Activated naive CD4-positive, alpha-beta T cell treated with anti-CD3 and anti-CD28 coated beads, Interleukin-2, amount 50 U/mL, for 24 hours (primary cell): Measurements from ENCODE around the gene CNPY4.
"Not testable (repeated sequence)": the region's sequence is repeated elsewhere in the genome, so short reads cannot be mapped to it uniquely, and the experiment has no call there.

Source experiments
- H3K27ac Mint-ChIP-seq: one replicate; pipeline ENCODE4 v1.8.0; 2021; ENCODE audit warnings: mild to moderate bottlenecking, mixed read lengths
- H3K27me3 Mint-ChIP-seq: one replicate; pipeline ENCODE4 v1.8.0; 2021; ENCODE audit warnings: mixed read lengths
- H3K36me3 Mint-ChIP-seq: one replicate; pipeline ENCODE4 v1.8.0; 2021; ENCODE audit warnings: mixed read lengths
- H3K4me1 Mint-ChIP-seq: one replicate; pipeline ENCODE4 v1.8.0; 2021; ENCODE audit warnings: mixed read lengths
- H3K4me3 Mint-ChIP-seq: one replicate; pipeline ENCODE4 v1.8.0; 2021; ENCODE audit warnings: mild to moderate bottlenecking, mixed read lengths
- H3K9me3 Mint-ChIP-seq: one replicate; pipeline ENCODE4 v1.8.0; 2021; ENCODE audit warnings: mixed read lengths

Gene CNPY4

DNA sequence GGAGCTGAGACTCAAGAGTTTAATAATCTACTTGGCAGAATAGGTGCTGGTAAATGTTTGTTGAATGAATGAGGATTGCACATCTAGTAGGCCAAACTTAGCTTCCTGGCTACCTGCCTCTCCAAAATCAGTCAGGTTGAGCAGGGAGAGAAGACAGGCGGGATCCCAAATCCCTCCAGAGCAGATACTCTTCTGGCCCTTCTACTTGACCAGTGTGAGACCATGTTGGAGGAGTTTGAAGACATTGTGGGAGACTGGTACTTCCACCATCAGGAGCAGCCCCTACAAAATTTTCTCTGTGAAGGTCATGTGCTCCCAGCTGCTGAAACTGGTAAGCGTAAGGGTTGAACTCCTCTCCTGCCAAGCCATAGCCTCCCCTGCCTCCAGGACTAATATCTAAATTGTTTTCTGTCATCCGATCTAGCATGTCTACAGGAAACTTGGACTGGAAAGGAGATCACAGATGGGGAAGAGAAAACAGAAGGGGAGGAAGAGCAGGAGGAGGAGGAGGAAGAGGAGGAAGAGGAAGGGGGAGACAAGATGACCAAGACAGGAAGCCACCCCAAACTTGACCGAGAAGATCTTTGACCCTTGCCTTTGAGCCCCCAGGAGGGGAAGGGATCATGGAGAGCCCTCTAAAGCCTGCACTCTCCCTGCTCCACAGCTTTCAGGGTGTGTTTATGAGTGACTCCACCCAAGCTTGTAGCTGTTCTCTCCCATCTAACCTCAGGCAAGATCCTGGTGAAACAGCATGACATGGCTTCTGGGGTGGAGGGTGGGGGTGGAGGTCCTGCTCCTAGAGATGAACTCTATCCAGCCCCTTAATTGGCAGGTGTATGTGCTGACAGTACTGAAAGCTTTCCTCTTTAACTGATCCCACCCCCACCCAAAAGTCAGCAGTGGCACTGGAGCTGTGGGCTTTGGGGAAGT, 5.1 kb downstream of the CNPY4 start:
- Mint-ChIP-seq H3K9me3 (no peaks in the 10 kb centered on the region), H3K4me3 (peak overlapping the region; percentile 98), H3K27ac (peak overlapping the region; percentile 46), H3K36me3 (peaks cover 2% of the 10 kb centered on the region), H3K27me3 (no peaks in the 10 kb centered on the region), H3K4me1 (peaks cover 37% of the 10 kb centered on the region)

DNA sequence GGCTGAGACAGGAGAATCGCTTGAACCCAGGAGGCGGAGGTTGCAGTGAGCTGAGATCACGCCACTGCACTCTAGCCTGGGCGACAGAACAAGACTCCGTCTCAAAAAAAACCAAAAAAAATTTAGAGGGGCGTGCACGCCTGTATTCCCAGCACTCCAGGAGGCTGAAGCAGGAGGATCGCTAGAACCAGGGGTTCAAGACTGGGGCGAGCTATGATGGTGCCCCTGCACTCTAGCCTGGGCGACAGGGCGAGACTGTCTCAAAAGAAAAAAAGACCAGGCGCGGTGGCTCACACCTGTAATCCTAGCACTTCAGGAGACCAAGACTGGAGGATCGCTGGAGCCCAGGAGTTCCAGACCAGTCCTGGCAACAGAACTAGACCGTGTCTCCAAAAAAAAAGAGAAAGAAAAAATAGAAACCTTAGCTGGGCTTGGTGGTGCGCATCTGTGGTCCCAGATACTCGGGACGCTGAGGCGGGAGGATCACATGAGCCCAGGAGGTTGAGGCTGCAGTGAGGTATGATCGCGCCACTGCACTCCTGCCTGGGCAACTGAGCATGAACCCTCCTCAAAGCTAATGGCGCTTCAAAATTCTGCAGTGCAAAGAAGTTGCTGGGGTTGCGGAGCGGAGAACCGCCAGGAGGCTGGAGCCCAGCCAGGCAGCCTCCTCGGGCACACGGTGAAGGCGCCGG, 7.0 kb downstream of the CNPY4 start:
- H3K27ac Mint-ChIP-seq, result peak overlapping the region; percentile 98
- peaks cover 2% of the 10 kb centered on the region for H3K36me3 Mint-ChIP-seq
- peaks cover 33% of the 10 kb centered on the region for H3K4me1 Mint-ChIP-seq

DNA sequence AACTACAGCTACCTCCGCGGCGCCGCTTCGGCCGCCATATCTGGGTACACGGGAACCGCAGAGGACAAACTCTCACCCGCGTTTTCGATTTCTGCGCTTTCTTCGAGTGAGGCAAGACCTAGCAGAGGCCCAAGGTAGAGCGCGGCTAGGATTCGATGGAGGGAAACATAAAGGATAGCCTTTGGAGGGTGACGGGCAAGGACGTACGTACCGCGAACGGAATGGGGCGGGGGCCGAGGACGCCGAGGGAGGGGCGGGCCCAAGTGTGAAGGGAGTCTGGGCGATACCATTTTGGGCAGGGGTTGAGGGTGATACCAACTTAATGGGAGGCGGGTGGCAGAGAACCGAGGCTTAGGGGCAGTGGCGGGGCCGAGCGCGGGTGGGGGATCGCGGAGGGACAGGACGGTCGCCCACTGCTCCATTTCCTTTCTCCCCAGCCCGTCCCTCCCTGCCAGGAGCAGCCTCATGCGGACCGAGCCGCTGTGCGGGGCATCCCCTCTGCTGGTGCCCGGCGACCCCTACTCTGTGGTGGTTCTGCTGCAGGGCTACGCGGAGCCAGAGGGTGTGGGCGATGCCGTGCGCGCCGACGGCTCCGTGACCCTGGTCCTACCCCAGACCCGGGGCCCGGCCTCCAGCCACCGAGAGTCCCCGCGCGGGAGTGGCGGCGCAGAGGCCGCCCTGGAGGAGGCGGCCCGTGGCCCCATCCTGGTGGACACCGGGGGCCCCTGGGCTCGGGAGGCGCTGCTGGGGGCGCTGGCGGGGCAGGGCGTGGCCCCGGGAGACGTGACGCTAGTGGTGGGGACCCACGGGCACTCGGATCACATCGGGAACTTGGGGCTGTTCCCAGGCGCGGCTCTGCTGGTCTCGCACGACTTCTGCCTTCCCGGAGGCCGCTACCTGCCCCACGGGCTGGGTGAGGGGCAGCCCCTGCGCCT, 7.8 kb downstream of the CNPY4 start, which contains the start of gene MBLAC1:
MBLAC1 (plus strand) TSS at position 37 of the 935 bp plus-strand sequence; CDS start at position 466, 429 bp downstream.
- Mint-ChIP-seq H3K4me1 (peaks cover 37% of the 10 kb centered on the region), H3K9me3 (no peaks in the 10 kb centered on the region)

More for the DNA sequence above, 7.0 kb downstream of the CNPY4 start:
- peak overlapping the region; percentile 98 for H3K4me3 Mint-ChIP-seq
- no peaks in the 10 kb centered on the region for H3K9me3 Mint-ChIP-seq
- no peaks in the 10 kb centered on the region for H3K27me3 Mint-ChIP-seq

DNA sequence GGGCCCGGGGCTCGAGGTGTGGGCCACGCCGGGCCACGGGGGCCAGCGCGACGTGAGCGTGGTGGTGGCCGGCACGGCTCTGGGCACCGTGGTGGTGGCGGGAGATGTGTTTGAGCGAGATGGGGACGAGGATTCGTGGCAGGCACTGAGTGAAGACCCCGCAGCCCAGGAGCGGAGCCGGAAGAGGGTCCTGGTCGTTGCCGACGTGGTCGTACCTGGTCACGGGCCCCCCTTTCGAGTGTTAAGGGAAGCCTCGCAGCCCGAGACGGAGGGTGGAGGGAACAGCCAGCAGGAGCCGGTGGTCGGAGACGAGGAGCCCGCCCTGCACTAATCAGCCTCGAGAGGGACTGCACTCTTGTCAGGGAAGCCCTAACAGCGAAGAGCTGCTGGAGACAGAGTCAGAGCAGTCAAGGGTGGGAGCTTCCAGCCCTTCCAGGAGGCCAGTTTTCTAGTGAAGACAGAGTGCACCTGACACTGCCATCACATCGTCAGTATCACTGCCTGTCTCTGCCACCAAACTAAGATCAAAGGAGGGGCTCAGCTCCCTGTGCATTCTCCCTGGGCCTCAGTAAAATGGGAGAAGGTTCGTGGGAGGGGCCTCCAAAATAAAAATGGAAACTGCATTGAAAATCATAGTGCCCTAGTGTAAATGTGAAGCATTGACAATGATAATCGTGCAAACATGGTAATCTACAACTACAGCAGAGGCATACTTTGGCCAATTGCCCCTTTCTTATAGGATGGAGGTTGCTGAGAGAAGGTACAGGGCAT, 8.6 kb downstream of the CNPY4 start:
- Mint-ChIP-seq H3K36me3 (peaks cover 1% of the 10 kb centered on the region), H3K27ac (peak overlapping the region; percentile 81), H3K27me3 (no peaks in the 10 kb centered on the region), H3K4me3 (peak overlapping the region; percentile 98), H3K9me3 (no peaks in the 10 kb centered on the region), H3K4me1 (peaks cover 39% of the 10 kb centered on the region)

More for the DNA sequence above, 7.8 kb downstream of the CNPY4 start, which contains the start of gene MBLAC1:
- Mint-ChIP-seq H3K36me3 (peaks cover 2% of the 10 kb centered on the region), H3K4me3 (peak within 1 kb of the TSS; percentile 98), H3K27me3 (no peaks in the 10 kb centered on the region), H3K27ac (peak within 1 kb of the TSS; percentile 98)

DNA sequence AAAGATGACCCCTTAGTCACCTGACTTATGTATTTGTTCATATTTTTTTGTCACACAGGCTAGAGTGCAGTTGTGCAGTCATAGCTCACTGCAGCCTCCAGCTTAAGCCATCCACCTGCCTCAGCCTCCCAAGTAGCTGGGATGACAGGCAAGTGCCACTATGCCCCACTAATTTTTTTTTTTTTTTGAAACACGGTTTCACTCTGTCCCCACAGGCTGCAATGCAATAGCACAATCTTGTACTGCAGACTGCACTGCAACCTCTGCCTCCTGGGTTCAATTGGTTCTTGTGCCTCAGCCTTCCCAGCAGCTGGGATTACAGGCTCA, 9.2 kb downstream of the CNPY4 start:
- Mint-ChIP-seq H3K9me3 (no peaks in the 10 kb centered on the region), H3K4me1 (peaks cover 39% of the 10 kb centered on the region), H3K27me3 (no peaks in the 10 kb centered on the region), H3K27ac (peak overlapping the region; percentile 81), H3K36me3 (peaks cover 1% of the 10 kb centered on the region), H3K4me3 (peak overlapping the region; percentile 98)

DNA sequence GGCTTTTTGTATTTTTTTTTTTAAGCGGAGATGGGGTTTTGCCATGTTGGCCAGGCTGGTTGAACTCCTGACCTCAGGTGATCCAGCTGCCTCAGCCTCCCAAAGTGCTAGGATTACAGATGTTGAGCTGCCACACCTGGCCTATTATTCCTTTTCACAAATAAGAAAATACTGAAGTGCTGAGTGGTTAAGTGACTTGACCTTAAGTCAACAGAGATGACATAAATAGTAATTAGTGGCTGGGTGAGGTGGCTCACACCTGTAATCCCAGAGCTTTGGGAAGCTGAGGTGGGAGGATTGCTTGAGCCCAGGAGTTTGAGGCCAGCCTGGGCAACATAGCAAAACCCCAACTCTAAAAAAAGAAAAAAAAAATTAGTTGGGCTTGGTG, 10.8 kb downstream of the CNPY4 start:
- H3K36me3 Mint-ChIP-seq, H3K27ac Mint-ChIP-seq, H3K9me3 Mint-ChIP-seq, H3K4me3 Mint-ChIP-seq, H3K27me3 Mint-ChIP-seq: not testable (repeated sequence)
- peaks cover 27% of the 10 kb centered on the region for H3K4me1 Mint-ChIP-seq

DNA sequence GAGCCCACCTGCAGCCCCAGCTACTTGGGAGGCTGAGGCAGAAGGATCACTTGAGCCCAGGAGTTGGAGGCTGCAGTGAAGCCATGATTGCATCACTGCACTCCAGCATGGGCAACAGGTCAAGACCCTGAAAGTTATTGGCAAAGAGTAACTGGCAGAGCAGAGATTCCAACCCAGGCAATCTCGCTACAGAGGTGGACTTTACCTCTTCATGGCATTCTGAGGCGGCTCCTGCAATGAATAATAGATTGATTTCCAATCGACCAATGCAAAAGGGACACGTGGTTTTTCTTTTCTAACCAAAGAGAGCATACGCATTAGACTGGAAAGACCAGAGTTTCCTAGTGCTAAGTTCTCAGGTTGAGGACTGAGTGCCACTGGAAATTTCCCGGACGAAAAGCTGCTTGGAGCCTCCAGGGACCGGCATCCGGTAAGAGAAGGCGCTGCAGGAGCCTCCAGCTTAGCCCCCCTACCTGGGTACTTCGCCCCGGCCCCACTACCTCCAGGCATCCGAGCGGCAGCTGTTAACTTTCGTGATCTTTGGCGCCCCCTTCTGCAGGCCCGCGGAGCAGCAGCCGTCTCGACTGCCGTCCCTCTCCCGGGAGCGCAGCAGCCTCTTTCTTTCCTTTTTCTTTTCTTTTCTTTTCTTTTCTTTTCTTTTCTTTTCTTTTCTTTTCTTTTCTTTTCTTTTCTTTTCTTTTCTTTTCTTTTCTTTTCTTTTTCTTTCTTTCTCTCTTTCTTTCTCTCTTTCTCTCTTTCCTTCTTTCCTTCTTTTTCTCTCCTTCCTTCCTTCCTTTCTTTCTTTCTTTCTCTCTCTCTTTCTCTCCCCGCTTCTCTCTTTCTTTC, 11.4 kb downstream of the CNPY4 start:
- H3K9me3 Mint-ChIP-seq, result no peaks in the 10 kb centered on the region
- H3K4me3 Mint-ChIP-seq, result peak overlapping the region; percentile 33
- no peak overlapping the region for H3K27ac Mint-ChIP-seq
- H3K4me1 Mint-ChIP-seq, result peaks cover 21% of the 10 kb centered on the region
- no peaks in the 10 kb centered on the region for H3K27me3 Mint-ChIP-seq
- peaks cover 1% of the 10 kb centered on the region for H3K36me3 Mint-ChIP-seq

DNA sequence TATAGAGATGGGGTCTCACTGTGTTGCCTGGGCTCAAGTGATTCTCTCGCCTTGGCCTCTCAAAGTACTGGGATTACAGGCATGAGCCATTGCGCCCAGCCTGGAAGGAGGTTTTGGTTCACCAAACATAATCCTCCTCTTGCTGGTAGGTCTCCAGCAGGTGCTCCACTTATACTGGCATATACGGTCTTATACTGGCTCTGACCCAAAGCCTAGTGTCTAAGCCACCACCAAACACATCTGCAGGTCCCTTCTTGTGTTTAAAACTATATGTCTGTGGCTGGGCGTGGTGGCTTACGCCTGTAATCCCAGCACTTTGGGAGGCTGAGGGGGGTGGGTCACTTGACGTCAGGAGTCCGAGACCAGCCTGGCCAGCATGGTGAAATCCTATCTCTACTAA, 12.7 kb downstream of the CNPY4 start:
- no peak overlapping the region for H3K27ac Mint-ChIP-seq

DNA sequence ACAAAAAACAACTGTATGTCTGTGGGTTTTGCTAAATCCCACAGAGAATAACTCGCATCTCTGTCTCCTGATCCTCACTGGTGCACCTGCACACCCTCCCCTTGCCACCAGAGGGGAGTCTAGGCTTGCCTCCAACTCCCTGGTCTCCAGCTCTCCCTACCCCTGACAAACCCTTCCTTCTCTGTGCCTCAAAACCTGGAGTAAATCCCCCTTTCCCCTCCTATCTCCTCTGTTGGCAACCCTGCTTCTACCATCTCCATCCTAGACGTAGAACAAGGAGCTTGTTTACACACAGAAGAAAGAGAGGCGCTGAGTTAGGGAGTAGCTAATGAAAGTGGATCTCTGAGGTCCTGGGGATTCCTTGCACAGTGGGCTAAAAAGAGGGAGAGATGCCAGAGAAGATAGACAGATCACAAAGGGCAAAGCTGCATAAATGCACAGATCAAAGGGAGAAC, 13.3 kb downstream of the CNPY4 start:
- no peaks in the 10 kb centered on the region for H3K9me3 Mint-ChIP-seq
- H3K4me1 Mint-ChIP-seq, result peaks cover 23% of the 10 kb centered on the region
- peaks cover 1% of the 10 kb centered on the region for H3K36me3 Mint-ChIP-seq
- H3K4me3 Mint-ChIP-seq, result no peak overlapping the region
- no peaks in the 10 kb centered on the region for H3K27me3 Mint-ChIP-seq
- peak overlapping the region; percentile 10 for H3K27ac Mint-ChIP-seq

More for the DNA sequence above, 12.7 kb downstream of the CNPY4 start:
- H3K4me3 Mint-ChIP-seq, result no peak overlapping the region
- no peaks in the 10 kb centered on the region for H3K9me3 Mint-ChIP-seq
- peaks cover 1% of the 10 kb centered on the region for H3K36me3 Mint-ChIP-seq
- H3K4me1 Mint-ChIP-seq, result peaks cover 21% of the 10 kb centered on the region
- H3K27me3 Mint-ChIP-seq, result no peaks in the 10 kb centered on the region

DNA sequence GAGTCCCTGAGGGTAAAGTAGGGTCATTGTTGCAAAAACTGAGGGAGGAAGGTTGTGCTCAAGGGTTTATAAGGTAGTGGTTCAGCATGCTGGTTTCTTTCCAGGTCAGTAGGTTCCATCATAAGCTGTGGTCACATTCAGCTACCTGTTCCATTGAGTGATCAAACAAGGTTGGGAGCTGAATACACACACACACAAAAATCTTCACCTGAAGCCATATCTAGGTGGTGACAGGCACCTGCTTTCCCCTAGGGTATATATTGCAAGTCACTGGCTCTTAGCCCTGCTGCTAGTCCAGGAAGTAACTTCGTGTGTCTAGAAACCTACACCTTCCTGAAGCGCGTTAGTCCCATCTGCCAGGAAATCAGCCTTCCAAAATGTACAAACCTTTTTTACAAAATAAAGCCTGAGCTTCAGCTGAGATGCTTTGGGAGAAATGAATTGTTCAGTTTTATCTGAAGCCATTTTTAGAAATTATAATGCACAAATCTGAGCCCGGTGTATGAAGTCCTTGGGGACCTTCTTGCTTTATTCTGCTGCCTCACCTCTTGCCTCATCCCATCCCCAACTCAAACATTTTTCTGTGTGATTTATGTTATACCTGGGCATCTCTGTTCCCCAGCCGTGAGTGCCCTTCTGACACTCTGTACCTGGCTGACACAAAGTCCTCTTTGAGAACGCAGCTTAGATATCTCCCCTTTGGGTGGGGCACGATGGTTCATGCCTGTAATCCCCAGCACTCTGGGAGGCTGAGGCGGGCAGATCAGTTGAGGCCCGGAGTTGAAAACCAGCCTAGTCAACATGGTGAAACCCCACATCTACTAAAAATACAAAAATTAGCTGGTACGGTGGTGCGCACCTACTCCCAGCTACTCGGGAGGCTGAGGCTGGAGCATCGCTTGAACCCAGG, 18.7 kb downstream of the CNPY4 start:
- Mint-ChIP-seq H3K27me3 (no peaks in the 10 kb centered on the region), H3K4me3 (no peak overlapping the region), H3K4me1 (peaks cover 13% of the 10 kb centered on the region), H3K9me3 (no peaks in the 10 kb centered on the region), H3K36me3 (no peaks in the 10 kb centered on the region), H3K27ac (peak overlapping the region; percentile 60)

DNA sequence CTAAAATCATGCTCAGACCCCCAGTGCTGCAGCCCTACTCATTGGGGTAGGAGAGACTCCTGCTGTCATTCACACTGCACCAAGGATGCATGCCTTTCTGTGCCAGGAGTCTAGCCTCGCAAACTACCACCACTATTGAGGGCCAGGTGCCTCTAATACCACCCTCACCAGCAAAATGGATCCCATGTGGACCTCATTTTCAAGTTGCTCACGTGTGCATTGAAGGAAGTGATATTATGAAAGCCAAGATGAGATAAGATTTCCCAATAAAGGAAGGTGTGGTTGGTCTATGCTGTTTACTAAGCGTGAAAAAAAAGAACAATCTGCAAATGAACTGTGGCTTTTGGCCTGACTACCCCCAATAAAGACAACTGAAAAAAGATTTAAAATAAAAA, 22.1 kb downstream of the CNPY4 start:
- H3K27ac Mint-ChIP-seq, result no peak overlapping the region
- H3K9me3 Mint-ChIP-seq, result no peaks in the 10 kb centered on the region
- H3K4me3 Mint-ChIP-seq, result no peak overlapping the region
- H3K27me3 Mint-ChIP-seq, result no peaks in the 10 kb centered on the region
- no peaks in the 10 kb centered on the region for H3K36me3 Mint-ChIP-seq
- peaks cover 13% of the 10 kb centered on the region for H3K4me1 Mint-ChIP-seq

DNA sequence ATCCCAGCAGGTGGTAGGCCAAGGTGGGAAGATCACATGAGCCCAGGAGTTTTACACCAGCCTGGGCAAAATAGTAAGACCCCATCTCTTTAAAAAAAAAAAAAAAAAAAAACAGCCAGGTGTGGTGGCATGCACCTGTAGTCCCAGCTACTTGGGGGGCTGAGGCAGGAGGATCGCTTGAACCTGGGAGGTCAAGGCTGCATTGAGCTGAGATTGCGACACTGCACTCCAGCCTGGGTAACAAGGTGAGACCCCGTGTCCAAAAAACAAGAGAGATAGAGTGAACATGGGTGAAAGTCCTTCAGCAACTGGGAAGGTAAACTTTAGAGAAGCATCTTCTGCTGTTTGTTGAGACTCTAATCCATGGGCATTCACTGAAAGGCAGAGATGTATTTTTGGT, 23.0 kb downstream of the CNPY4 start:
- H3K36me3 Mint-ChIP-seq, result no peaks in the 10 kb centered on the region
- H3K27me3 Mint-ChIP-seq, result no peaks in the 10 kb centered on the region
- peaks cover 13% of the 10 kb centered on the region for H3K4me1 Mint-ChIP-seq
- H3K4me3 Mint-ChIP-seq, result no peak overlapping the region
- no peak overlapping the region for H3K27ac Mint-ChIP-seq
- no peaks in the 10 kb centered on the region for H3K9me3 Mint-ChIP-seq

DNA sequence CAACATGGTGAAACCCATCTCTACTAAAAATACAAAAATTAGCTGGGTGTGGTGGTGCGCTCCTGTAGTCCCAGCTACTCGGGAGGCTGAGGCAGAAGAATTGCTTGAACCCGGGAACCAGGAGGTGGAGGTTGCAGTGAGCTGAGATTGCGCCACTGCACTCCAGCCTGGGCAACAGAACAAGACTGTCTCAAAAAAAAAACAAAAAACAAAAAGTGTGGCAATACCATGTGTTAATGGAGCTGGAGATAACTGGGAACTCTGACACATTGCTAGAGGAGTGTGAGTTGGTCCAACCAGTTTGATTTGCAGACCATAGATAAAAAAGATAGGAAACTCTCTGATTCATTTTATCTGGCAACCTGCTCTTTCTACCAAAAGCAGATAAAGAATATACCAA, 26.9 kb downstream of the CNPY4 start:
- H3K9me3 Mint-ChIP-seq, H3K4me3 Mint-ChIP-seq, H3K36me3 Mint-ChIP-seq, H3K27ac Mint-ChIP-seq, H3K27me3 Mint-ChIP-seq: not testable (repeated sequence)
- H3K4me1 Mint-ChIP-seq, result peaks cover 24% of the 10 kb centered on the region
